T1000 (cell line): Measurements from ENCODE around the gene AP2A1.

Experiments used
- DNase-seq: peaks from one replicate; lab custom pipeline; 2025; ENCODE audit warnings: mixed read lengths; lab: John Stamatoyannopoulos, UW

The AP2A1 gene

GRCh38 chr19:49793561-49793840, 26.7 kb downstream of the AP2A1 start:
- DNase-seq: peak; percentile 9

GRCh38 chr19:49795615-49796014, 28.8 kb downstream of the AP2A1 start:
- DNase-seq: no peak

GRCh38 chr19:49798574-49798973, 31.8 kb downstream of the AP2A1 start:
- no peak for DNase-seq

- no peak for DNase-seq
These were observed 32.5 kb downstream of the AP2A1 start for GRCh38 chr19:49799271-49799797.

- no peak for DNase-seq
These were observed 33.1 kb downstream of the AP2A1 start for GRCh38 chr19:49799798-49800376.

GRCh38 chr19:49800771-49801170, 34.0 kb downstream of the AP2A1 start:
- DNase-seq: no peak

GRCh38 chr19:49801401-49801888, 34.6 kb downstream of the AP2A1 start:
- DNase-seq: no peak

GRCh38 chr19:49801966-49802661, 35.3 kb downstream of the AP2A1 start:
- peak; percentile 51 for DNase-seq

GRCh38 chr19:49802836-49803528, 36.2 kb downstream of the AP2A1 start:
- no peak for DNase-seq

- DNase-seq: no peak
These were observed 36.7 kb downstream of the AP2A1 start for GRCh38 chr19:49803529-49803856.

GRCh38 chr19:49805822-49806619, 39.2 kb downstream of the AP2A1 start:
- no peak for DNase-seq

GRCh38 chr19:49806620-49806959, 39.8 kb downstream of the AP2A1 start:
- no peak for DNase-seq

GRCh38 chr19:49807058-49807903, 40.5 kb downstream of the AP2A1 start:
- no peak for DNase-seq

- no peak for DNase-seq
These were observed 41.3 kb downstream of the AP2A1 start for GRCh38 chr19:49807904-49808675.

- peak; percentile 56 for DNase-seq
These were observed 41.9 kb downstream of the AP2A1 start for GRCh38 chr19:49808711-49809159.

- DNase-seq: peak; percentile 36
These were observed 42.5 kb downstream of the AP2A1 start for GRCh38 chr19:49809160-49809940.

GRCh38 chr19:49809941-49810389, 43.2 kb downstream of the AP2A1 start:
- no peak for DNase-seq

GRCh38 chr19:49811328-49811727, 44.5 kb downstream of the AP2A1 start:
- no peak for DNase-seq

GRCh38 chr19:49812452-49812996, 45.7 kb downstream of the AP2A1 start:
- DNase-seq: no peak
